ENCODE data around the gene CSTF3.

Gene CSTF3

GRCh38 chr11:33039274-33040032 lies 121.8 kb downstream of the CSTF3 start, which contains the start of gene TCP11L1 (continued):
- TF ChIP-seq ZBTB1 (tag by site-specific recombination; IDR thresholded peaks at IDR 0.05) (no peak), ZSCAN16 (tag by site-specific recombination; IDR thresholded peaks at IDR 0.05) (no peak), ZNF19 (tag by site-specific recombination; IDR thresholded peaks at IDR 0.05; ENCODE audit: low read depth) (no peak), ZNF157 (tag by site-specific recombination; IDR thresholded peaks at IDR 0.05) (no peak), KLF8 (tag by site-specific recombination; IDR thresholded peaks at IDR 0.05) (peak; percentile 74; the same call in 1 of the 2 replicates), ZNF311 (tag by site-specific recombination; IDR thresholded peaks at IDR 0.05; ENCODE audit: borderline replicate concordance) (no peak), ZNF16 (tag by site-specific recombination; IDR thresholded peaks at IDR 0.05; ENCODE audit: low read depth) (no peak), ZIC2 (tag by site-specific recombination; IDR thresholded peaks at IDR 0.05) (peak; percentile 63), ZNF791 (tag by site-specific recombination; IDR thresholded peaks at IDR 0.05) (no peak), KLF17 (tag by site-specific recombination; IDR thresholded peaks at IDR 0.05) (peak; percentile 29), ZBTB17 (tag by site-specific recombination; IDR thresholded peaks at IDR 0.05) (peak; percentile 93), ZNF596 (tag by site-specific recombination; IDR thresholded peaks at IDR 0.05) (no peak), SCRT1 (tag by site-specific recombination; IDR thresholded peaks at IDR 0.05; ENCODE audit: borderline replicate concordance) (no peak), ZNF514 (tag by site-specific recombination; IDR thresholded peaks at IDR 0.05) (no peak), ZNF423 (tag by site-specific recombination; IDR thresholded peaks at IDR 0.05) (0 out of 2 replicates have a peak, but pooled peaks have one; percentile 21), ZNF174 (tag by site-specific recombination; IDR thresholded peaks at IDR 0.05) (no peak), SP2 (tag by site-specific recombination; IDR thresholded peaks at IDR 0.05) (peak; percentile 62), PRDM2 (tag by site-specific recombination; IDR thresholded peaks at IDR 0.05; ENCODE audit: borderline replicate concordance) (no peak), ZSCAN30 (tag by site-specific recombination; IDR thresholded peaks at IDR 0.05) (peak; percentile 95), SP3 (tag by site-specific recombination; IDR thresholded peaks at IDR 0.05) (peak; percentile 89), GLIS1 (tag by site-specific recombination; IDR thresholded peaks at IDR 0.05) (no peak; the same call in 1 of the 2 replicates), ZNF548 (tag by site-specific recombination; IDR thresholded peaks at IDR 0.05) (no peak), ZNF132 (tag by site-specific recombination; IDR thresholded peaks at IDR 0.05; ENCODE audit: borderline replicate concordance) (no peak), ZNF530 (tag by site-specific recombination; IDR thresholded peaks at IDR 0.05; ENCODE audit: low read depth) (no peak), ZNF23 (tag by site-specific recombination; IDR thresholded peaks at IDR 0.05; ENCODE audit: borderline replicate concordance) (no peak)
- TF ChIP-seq, protein P1, sequence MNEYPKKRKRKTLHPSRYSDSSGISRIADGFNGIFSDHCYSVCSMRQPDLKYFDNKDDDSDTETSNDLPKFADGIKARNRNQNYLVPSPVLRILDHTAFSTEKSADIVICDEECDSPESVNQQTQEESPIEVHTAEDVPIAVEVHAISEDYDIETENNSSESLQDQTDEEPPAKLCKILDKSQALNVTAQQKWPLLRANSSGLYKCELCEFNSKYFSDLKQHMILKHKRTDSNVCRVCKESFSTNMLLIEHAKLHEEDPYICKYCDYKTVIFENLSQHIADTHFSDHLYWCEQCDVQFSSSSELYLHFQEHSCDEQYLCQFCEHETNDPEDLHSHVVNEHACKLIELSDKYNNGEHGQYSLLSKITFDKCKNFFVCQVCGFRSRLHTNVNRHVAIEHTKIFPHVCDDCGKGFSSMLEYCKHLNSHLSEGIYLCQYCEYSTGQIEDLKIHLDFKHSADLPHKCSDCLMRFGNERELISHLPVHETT (tag by site-specific recombination; IDR thresholded peaks at IDR 0.05), result 0 out of 2 replicates have a peak, but pooled peaks have one; percentile 56
- TF ChIP-seq, protein P2, sequence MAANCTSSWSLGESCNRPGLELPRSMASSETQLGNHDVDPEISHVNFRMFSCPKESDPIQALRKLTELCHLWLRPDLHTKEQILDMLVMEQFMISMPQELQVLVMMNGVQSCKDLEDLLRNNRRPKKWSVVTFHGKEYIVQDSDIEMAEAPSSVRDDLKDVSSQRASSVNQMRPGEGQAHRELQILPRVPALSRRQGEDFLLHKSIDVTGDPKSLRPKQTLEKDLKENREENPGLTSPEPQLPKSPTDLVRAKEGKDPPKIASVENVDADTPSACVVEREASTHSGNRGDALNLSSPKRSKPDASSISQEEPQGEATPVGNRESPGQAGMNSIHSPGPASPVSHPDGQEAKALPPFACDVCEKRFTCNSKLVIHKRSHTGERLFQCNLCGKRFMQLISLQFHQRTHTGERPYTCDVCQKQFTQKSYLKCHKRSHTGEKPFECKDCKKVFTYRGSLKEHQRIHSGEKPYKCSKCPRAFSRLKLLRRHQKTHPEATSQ (tag by site-specific recombination; IDR thresholded peaks at IDR 0.05), result peak; percentile 68; the same call in 1 of the 2 replicates
- TF ChIP-seq, protein P3, sequence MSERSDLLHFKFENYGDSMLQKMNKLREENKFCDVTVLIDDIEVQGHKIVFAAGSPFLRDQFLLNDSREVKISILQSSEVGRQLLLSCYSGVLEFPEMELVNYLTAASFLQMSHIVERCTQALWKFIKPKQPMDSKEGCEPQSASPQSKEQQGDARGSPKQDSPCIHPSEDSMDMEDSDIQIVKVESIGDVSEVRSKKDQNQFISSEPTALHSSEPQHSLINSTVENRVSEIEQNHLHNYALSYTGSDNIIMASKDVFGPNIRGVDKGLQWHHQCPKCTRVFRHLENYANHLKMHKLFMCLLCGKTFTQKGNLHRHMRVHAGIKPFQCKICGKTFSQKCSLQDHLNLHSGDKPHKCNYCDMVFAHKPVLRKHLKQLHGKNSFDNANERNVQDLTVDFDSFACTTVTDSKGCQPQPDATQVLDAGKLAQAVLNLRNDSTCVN (tag by site-specific recombination; optimal IDR thresholded peaks at IDR 0.05), result peak; percentile 96
